GM12878 (cell line): ENCODE measurements around the gene FXYD1. TPM values are rescaled to one million over a fixed set of nuclear protein-coding genes. Genes with fewer than 3 reads are reported as not detected.

Source experiments
- ATAC-seq: fragments of 200-7000 bp; cut with Tn5 transposase; 3 replicates; pipeline ENCODE4 v1.9.1; 2020; ENCODE audit warnings: mild to moderate bottlenecking, moderate library complexity
- BruUV-seq: library from RNA; stranded (reverse); fragments of 400-500 nt; replicated peaks from 2 replicates; lab custom pipeline; 2021; lab: Mats Ljungman, UMichigan
- CTCF ChIA-PET: fragments of 300-600 bp; sonication (Branson Sonifier 250); formaldehyde crosslinking; extraction: SDS; loops from one replicate; lab custom pipeline; 2021; ENCODE audit warnings: inconsistent platforms; lab: Yijun Ruan, JAX
- POLR2A ChIA-PET: fragments of 350-600 bp; formaldehyde crosslinking; extraction: SDS; loops from one replicate; lab custom pipeline; 2021; ENCODE audit warnings: inconsistent platforms; lab: Charles Lee
- RAD21 ChIA-PET: fragments of 300-600 bp; sonication (Branson Sonifier 250); formaldehyde crosslinking; loops from one replicate; lab custom pipeline; 2023; ENCODE audit warnings: antibody characterized with exemption; ENCODE audit not compliant: unreplicated experiment; lab: Charles Lee
- SMC1A ChIA-PET: fragments of 300-600 bp; sonication (Branson Sonifier 250); formaldehyde crosslinking; loops from one replicate; lab custom pipeline; 2023; ENCODE audit not compliant: unreplicated experiment, uncharacterized antibody; lab: Charles Lee
- DNase-seq: peaks from one replicate; pipeline ENCODE4 v3.0.0-alpha.2; 2011; ENCODE audit warnings: low read depth, low spot score
- FAIRE-seq: peaks from 3 replicates; lab custom pipeline; 2011; peaks lifted over from hg19 to GRCh38; lab: Jason Lieb, UNC
- H2AFZ ChIP-seq: 2 replicates; pipeline ENCODE4 v1.6.0; 2011; ENCODE audit warnings: low read depth, low read length, control low read depth; ENCODE audit not compliant: control insufficient read depth
- H3K27ac ChIP-seq: 2 replicates; pipeline ENCODE4 v1.5.1; 2011; ENCODE audit warnings: control low read depth; ENCODE audit not compliant: control insufficient read depth, insufficient read depth
- H3K27me3 ChIP-seq, 2 experiments: replicated peaks in 1 of 2; 2 replicates each; pipeline versions ENCODE4 v1.6.0 to v1.6.1; 2011; ENCODE audit warnings: low read length in 1 of 2; ENCODE audit not compliant: control insufficient read depth in 2 of 2, insufficient read depth in 2 of 2
- H3K36me3 ChIP-seq, 2 experiments: 2 replicates each; pipeline ENCODE4 v1.5.1; 2011; ENCODE audit warnings: low read length in 1 of 2; ENCODE audit not compliant: control insufficient read depth in 2 of 2, insufficient read depth in 2 of 2
- H3K4me1 ChIP-seq: 2 replicates; pipeline ENCODE4 v1.6.1; 2011; ENCODE audit warnings: mild to moderate bottlenecking, low read length, moderate library complexity, mixed read lengths; ENCODE audit not compliant: control insufficient read depth, insufficient read depth
- H3K4me2 ChIP-seq: 2 replicates; pipeline ENCODE4 v1.6.0; 2011; ENCODE audit warnings: control low read depth; ENCODE audit not compliant: control insufficient read depth, insufficient read depth
- H3K4me3 ChIP-seq: fragments of 200-600 bp; sonication (generic); 2 replicates; pipeline ENCODE4 v1.5.1; 2016
- H3K79me2 ChIP-seq: 2 replicates; pipeline ENCODE4 v1.6.0; 2011; ENCODE audit warnings: low read length; ENCODE audit not compliant: control insufficient read depth, insufficient read depth
- H3K9ac ChIP-seq: 2 replicates; pipeline ENCODE4 v1.8.0; 2011; ENCODE audit warnings: low read length, control low read depth, mixed read lengths; ENCODE audit not compliant: control insufficient read depth, insufficient read depth
- H3K9me3 ChIP-seq: replicated peaks from 3 replicates; pipeline ENCODE4 v1.5.1; 2011; ENCODE audit warnings: mild to moderate bottlenecking, low read length; ENCODE audit not compliant: control insufficient read depth, insufficient read depth
- H4K20me1 ChIP-seq: 2 replicates; pipeline ENCODE4 v1.6.0; 2011; ENCODE audit not compliant: control insufficient read depth, insufficient read depth
- CBX5 ChIP-seq: sonication (generic); IDR thresholded peaks from 2 replicates; pipeline ENCODE4 v1.6.1; 2016; ENCODE audit warnings: low read depth, moderate library complexity, mild to moderate bottlenecking, inconsistent platforms
- CHD2 ChIP-seq: IDR thresholded peaks from 2 replicates; pipeline ENCODE4 v1.6.1; 2011; ENCODE audit warnings: low read depth, low read length, improper control_type of control experiment, borderline replicate concordance
- CREB1 ChIP-seq: IDR thresholded peaks from 2 replicates; pipeline ENCODE4 v1.6.1; 2012; ENCODE audit warnings: low read depth, mild to moderate bottlenecking, inconsistent platforms
- CTCF ChIP-seq, 3 experiments: IDR thresholded peaks in 2 of 3; conservative IDR thresholded peaks in 1 of 3; 2 replicates each; pipeline ENCODE4 v1.5.1; 2011; ENCODE audit warnings: low read depth in 3 of 3, low read length in 3 of 3, mild to moderate bottlenecking in 3 of 3, control low read depth in 2 of 3, moderate library complexity in 2 of 3, inconsistent platforms in 1 of 3, mixed read lengths in 1 of 3; ENCODE audit not compliant: control insufficient read depth in 2 of 3, insufficient read depth in 1 of 3; ENCODE audit errors: extremely low read depth in 1 of 3
- ETV6 ChIP-seq, 2 experiments: fragments of 450-650 bp in 1 of 2; IDR thresholded peaks in 1 of 2; conservative IDR thresholded peaks in 1 of 2; 2 replicates each; pipeline ENCODE4 v1.6.1; 2014; ENCODE audit warnings: antibody characterized with exemption in 1 of 2, borderline replicate concordance in 1 of 2, low read depth in 1 of 2, mild to moderate bottlenecking in 1 of 2, moderate library complexity in 1 of 2
- GATAD2B ChIP-seq: fragments of 450-650 bp; conservative IDR thresholded peaks from 2 replicates; pipeline ENCODE4 v1.6.1; 2017; ENCODE audit warnings: low read depth, mild to moderate bottlenecking, moderate library complexity
- IKZF1 ChIP-seq: fragments of 450-650 bp; conservative IDR thresholded peaks from 2 replicates; pipeline ENCODE4 v1.6.1; 2017; ENCODE audit warnings: antibody characterized with exemption, mild to moderate bottlenecking
- IKZF2 ChIP-seq, 2 experiments: fragments of 450-650 bp; IDR thresholded peaks; 2 replicates each; pipeline ENCODE4 v1.6.1; 2017; ENCODE audit warnings: mild to moderate bottlenecking in 2 of 2, moderate library complexity in 2 of 2
- MAX ChIP-seq: IDR thresholded peaks from 2 replicates; pipeline ENCODE4 v1.6.1; 2012; ENCODE audit warnings: low read depth, low read length, improper control_type of control experiment
- MTA3 ChIP-seq: IDR thresholded peaks from 2 replicates; pipeline ENCODE4 v1.6.1; 2012; ENCODE audit warnings: low read length, inconsistent platforms, borderline replicate concordance
- NBN ChIP-seq: fragments of 450-650 bp; IDR thresholded peaks from 2 replicates; pipeline ENCODE4 v1.6.1; 2016
- SMARCA5 ChIP-seq: fragments of 450-650 bp; IDR thresholded peaks from 2 replicates; pipeline ENCODE4 v1.6.1; 2017; ENCODE audit warnings: mild to moderate bottlenecking
- SMC3 ChIP-seq: IDR thresholded peaks from 2 replicates; pipeline ENCODE4 v1.6.1; 2011; ENCODE audit warnings: low read length, improper control_type of control experiment, borderline replicate concordance
- TBL1XR1 ChIP-seq: IDR thresholded peaks from 2 replicates; pipeline ENCODE4 v1.6.1; 2012; ENCODE audit warnings: low read depth, low read length, improper control_type of control experiment
- YY1 ChIP-seq: IDR thresholded peaks from 2 replicates; pipeline ENCODE4 v1.6.1; 2011; ENCODE audit warnings: low read depth, mild to moderate bottlenecking, low read length
- ZBTB11 ChIP-seq: fragments of 450-650 bp; formaldehyde crosslinking; IDR thresholded peaks from 2 replicates; pipeline ENCODE4 v1.5.0; 2022; ENCODE audit warnings: mild to moderate bottlenecking, missing genetic modification characterization
- WGBS: methylation state at CpG from one replicate; pipeline ENCODE4 v1.1.6; 2016; ENCODE audit warnings: low lambda C conversion rate; ENCODE audit not compliant: insufficient replicate concordance, insufficient coverage; ENCODE audit errors: missing lambda C conversion rate; 5-methylcytosine and 5-hydroxymethylcytosine counted together
- in situ Hi-C: fragments of 300-500 bp; cut with MboI; formaldehyde crosslinking; loops from 9 replicates; pipeline ENCODE4 v1.14.3; 2018; ENCODE audit warnings: mixed read lengths
- intact Hi-C: fragments of 100-400 bp; cut with micrococcal nuclease; formaldehyde crosslinking; loops from one replicate; pipeline ENCODE4 v1.14.2; 2022; ENCODE audit not compliant: unreplicated experiment
- polyA plus RNA-seq, 11 experiments: library from polyadenylated mRNA; depleted of rRNA in 4 of 11; unstranded in 6 of 11; stranded (reverse) in 5 of 11; fragments of >200 nt; fragmentation: Nextera tagmentation in 4 of 11; fragmentation: Illumina TruSeq in 1 of 11; extraction: Ambion mirVana in 4 of 11; extraction: Trizol in 1 of 11; gene quantifications; 1 replicate in 1 of 11; 2 replicates in 10 of 11; pipeline versions ENCODE4 v1.2.1 to v1.2.3, GENCODE V29; 2011 to 2016; ENCODE audit warnings: inconsistent platforms in 2 of 11, missing spikeins in 2 of 11, low read depth in 1 of 11
- total RNA-seq, 4 experiments: library from RNA; depleted of rRNA in 3 of 4; stranded (reverse); fragments of >200 nt in 3 of 4; fragmentation: Illumina TruSeq in 1 of 4; extraction: Trizol in 1 of 4; gene quantifications; 2 replicates each; pipeline versions ENCODE4 v1.2.1 to v1.2.3, GENCODE V29; 2013 to 2021

FXYD1 gene
- total and polyA plus RNA-seq, 10 of the 15 experiments (the other 5 are each of a cell fraction or from before 2014, with no cell fraction given): 0.34 to 1.2 (median 0.49) TPM; not detected in 4

- Histone ChIP-seq H3K4me2 (peak overlapping the region; percentile 81), H3K9me3 (no peaks in the 10 kb centered on the region), H3K36me3 (peaks cover 0 to 10% of the 10 kb centered on the region in 2 experiments; a peak in 3 of 4 replicates), H3K79me2 (peaks cover 19% of the 10 kb centered on the region), H3K4me1 (peaks cover 6% of the 10 kb centered on the region), H3K9ac (peak overlapping the region; percentile 75; the same call in 1 of the 2 replicates), H3K27ac (peak overlapping the region; percentile 34), H3K4me3 (peak overlapping the region; percentile 98), H2AFZ (peak overlapping the region; percentile 59), H4K20me1 (no peaks in the 10 kb centered on the region), H3K27me3 (peaks cover 0 to 3% of the 10 kb centered on the region in 2 experiments; a peak in 1 of 4 replicates)
- intact Hi-C loops (no loop called here), in situ Hi-C loops (no loop called here)
- ATAC-seq: peak; percentile 81
- DNase-seq: no peak
- BruUV-seq: no TSS peak
- peak; percentile 65 for FAIRE-seq
- POLR2A ChIA-PET: interaction anchor here (0.6 to 1.5 kb wide), 9 partner anchors 13 to 201 kb away, joined by 3 to 5 read pairs (median 4); no protein-coding TSS in a partner anchor
- CTCF ChIA-PET: interaction anchor here (0.6 to 2.6 kb wide), 11 partner anchors 8 to 380 kb away, joined by 3 to 26 read pairs (median 4); partner anchors contain the start of gene FXYD7
- RAD21 ChIA-PET: interaction anchor here (0.9 to 2.3 kb wide), 5 partner anchors 12 to 63 kb away, joined by 3 to 17 read pairs (median 4); no protein-coding TSS in a partner anchor
- WGBS: 0% methylated on average over 20 of the region's 36 CpGs
- SMC1A ChIA-PET: interaction anchor here (1.2 to 2.0 kb wide), 3 partner anchors 12 to 109 kb away, joined by 4 to 17 read pairs (median 8); partner anchors contain the start of gene FXYD7
- TF ChIP-seq SMC3 (peak; percentile 37; the same call in 1 of the 2 replicates), CREB1 (no peak), IKZF2 (IDR thresholded peaks at IDR 0.05) (0 out of 4 replicates have a peak, but pooled peaks have one; percentile 26 to 27), TBL1XR1 (0 out of 2 replicates have a peak, but pooled peaks have one; percentile 29), MTA3 (no peak), GATAD2B (0 out of 2 replicates have a peak, but pooled peaks have one; percentile 36), NBN (0 out of 2 replicates have a peak, but pooled peaks have one; percentile 16), ZBTB11 (CRISPR knock-in tag) (no peak), CHD2 (0 out of 2 replicates have a peak, but pooled peaks have one; percentile 18), MAX (0 out of 2 replicates have a peak, but pooled peaks have one; percentile 29), CTCF (IDR thresholded peaks at IDR 0.05 in 2 of 3, conservative IDR thresholded peaks at IDR 0.05 in 1 of 3; ENCODE audit: control insufficient read depth in 2 of 3, extremely low read depth in 1 of 3, insufficient read depth in 1 of 3, low read depth in 3 of 3, low read length in 3 of 3) (peak; percentile 52 to 82 (median 54)), IKZF1 (peak; percentile 74), CBX5 (no peak), ETV6 (conservative IDR thresholded peaks at IDR 0.05 in 1 of 2, IDR thresholded peaks at IDR 0.05 in 1 of 2; ENCODE audit: borderline replicate concordance in 1 of 2, low read depth in 1 of 2) (no peak), SMARCA5 (peak; percentile 56; the same call in 1 of the 2 replicates), YY1 (0 out of 2 replicates have a peak, but pooled peaks have one; percentile 41)
Measured at GRCh38 chr19:35153701-35154524, 15.3 kb downstream of the FXYD1 start.
